Measurements from ENCODE around the gene WDR1. TPM values are rescaled to one million over a fixed set of nuclear protein-coding genes. Genes with fewer than 3 reads are reported as not detected.

WDR1 gene
- polyA plus RNA-seq, 3 donors = 206 to 251 (median 243) TPM

DNA sequence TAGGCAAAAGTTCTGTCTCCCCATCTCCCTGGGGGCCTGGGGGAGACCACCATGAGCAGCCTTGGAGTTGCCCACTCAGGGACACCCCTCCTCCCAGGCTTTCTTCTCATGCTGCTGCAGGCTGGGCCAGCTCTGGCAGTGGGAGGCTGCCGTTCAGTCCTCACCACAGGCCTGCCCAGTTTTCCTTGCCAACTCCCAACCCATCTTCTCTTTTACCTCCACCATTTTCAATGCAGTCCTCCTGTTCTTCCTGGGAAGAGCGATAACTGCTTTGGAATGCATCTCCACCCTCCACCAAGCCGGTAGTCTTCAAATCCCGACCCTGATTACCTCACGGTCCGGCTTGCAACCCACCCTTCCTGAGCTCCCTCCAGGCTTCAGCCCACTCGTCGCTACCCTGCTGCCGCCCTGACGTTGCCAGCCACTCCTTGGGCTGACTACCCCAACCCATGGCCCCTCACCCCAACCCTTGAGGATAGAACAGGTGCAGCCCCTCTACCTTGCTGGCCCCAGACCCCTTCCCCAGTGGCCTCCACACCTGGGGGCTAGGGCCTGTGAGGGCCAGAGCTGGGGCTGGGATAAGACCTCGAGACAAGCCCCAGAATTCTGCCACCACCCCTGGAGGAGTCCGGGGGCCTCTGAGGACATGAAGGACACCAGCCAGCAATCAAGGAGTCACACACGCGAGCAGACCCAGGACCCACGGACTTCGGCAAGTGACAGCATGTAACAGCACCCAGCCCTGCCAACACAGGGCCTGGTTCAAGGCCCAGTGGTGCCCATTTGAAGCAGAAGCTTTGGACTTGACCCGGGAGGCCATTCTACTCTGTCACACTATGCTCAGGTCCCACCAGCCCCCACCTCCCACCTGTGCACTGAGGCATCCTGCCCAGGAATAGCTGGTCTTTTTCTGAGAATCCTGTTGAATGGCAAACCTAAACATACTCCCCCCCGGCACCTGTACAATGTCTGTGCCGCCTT lies 9.2 kb downstream of the WDR1 start:
- Histone ChIP-seq H3K9me3 (replicated peaks in 1 of 2; ENCODE audit: control insufficient read depth in 1 of 2, insufficient read depth in 1 of 2, low read length in 2 of 2) (no peaks in the 10 kb centered on the region), H3K36me3 (replicated peaks in 1 of 2; ENCODE audit: control insufficient read depth in 1 of 2, insufficient read depth in 2 of 2, low read length in 2 of 2) (peaks cover 80 to 97% of the 10 kb centered on the region in 2 donors), H2AFZ (ENCODE audit: insufficient read depth, low read depth, low read length, poor library complexity, severe bottlenecking) (no peak overlapping the region), H4K20me1 (ENCODE audit: insufficient read depth, low read length) (peaks cover 100% of the 10 kb centered on the region), H3K79me2 (ENCODE audit: insufficient read depth, low read length) (peaks cover 100% of the 10 kb centered on the region), H3K4me1 (ENCODE audit: control insufficient read depth in 1 of 2, insufficient read depth in 2 of 2, low read length in 2 of 2) (peaks cover 22 to 42% of the 10 kb centered on the region in 2 donors), H3K4me3 (replicated peaks in 1 of 3; ENCODE audit: low read depth in 2 of 3, low read length in 3 of 3) (no peak overlapping the region), H3K4me2 (replicated peaks; ENCODE audit: extremely low read depth, low read length, poor library complexity, severe bottlenecking) (peak overlapping the region; percentile 25), H3K27me3 (ENCODE audit: control insufficient read depth in 2 of 2, insufficient read depth in 2 of 2, low read length in 2 of 2) (no peaks in the 10 kb centered on the region), H3K9ac (ENCODE audit: insufficient read depth, low read length, poor library complexity, severe bottlenecking) (no peak overlapping the region), H3K27ac (ENCODE audit: low read depth in 1 of 2, low read length in 2 of 2) (peak overlapping the region; percentile 42 to 69)
- intact Hi-C loops (cut with micrococcal nuclease) = no loop called here
- Mint-ChIP-seq H3K4me3 (no peak overlapping the region), H3K9me3 (no peaks in the 10 kb centered on the region), H3K27me3 (ENCODE audit: low read depth in 3 of 3) (peaks cover 0 to 4% (median 3%) of the 10 kb centered on the region in 3 donors), H3K4me1 (peaks cover 81% of the 10 kb centered on the region), H3K27ac (peak overlapping the region; percentile 70 to 91 (median 85)), H3K36me3 (peaks cover 83 to 92% of the 10 kb centered on the region in 2 donors)
- 92% methylated on average over 18 of the region's 19 CpGs for WGBS (ENCODE audit: insufficient coverage)
- no peak for DNase-seq
- TF ChIP-seq, protein P1, sequence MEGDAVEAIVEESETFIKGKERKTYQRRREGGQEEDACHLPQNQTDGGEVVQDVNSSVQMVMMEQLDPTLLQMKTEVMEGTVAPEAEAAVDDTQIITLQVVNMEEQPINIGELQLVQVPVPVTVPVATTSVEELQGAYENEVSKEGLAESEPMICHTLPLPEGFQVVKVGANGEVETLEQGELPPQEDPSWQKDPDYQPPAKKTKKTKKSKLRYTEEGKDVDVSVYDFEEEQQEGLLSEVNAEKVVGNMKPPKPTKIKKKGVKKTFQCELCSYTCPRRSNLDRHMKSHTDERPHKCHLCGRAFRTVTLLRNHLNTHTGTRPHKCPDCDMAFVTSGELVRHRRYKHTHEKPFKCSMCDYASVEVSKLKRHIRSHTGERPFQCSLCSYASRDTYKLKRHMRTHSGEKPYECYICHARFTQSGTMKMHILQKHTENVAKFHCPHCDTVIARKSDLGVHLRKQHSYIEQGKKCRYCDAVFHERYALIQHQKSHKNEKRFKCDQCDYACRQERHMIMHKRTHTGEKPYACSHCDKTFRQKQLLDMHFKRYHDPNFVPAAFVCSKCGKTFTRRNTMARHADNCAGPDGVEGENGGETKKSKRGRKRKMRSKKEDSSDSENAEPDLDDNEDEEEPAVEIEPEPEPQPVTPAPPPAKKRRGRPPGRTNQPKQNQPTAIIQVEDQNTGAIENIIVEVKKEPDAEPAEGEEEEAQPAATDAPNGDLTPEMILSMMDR (IDR thresholded peaks at IDR 0.05) = no peak

- Histone ChIP-seq H4K20me1 (ENCODE audit: insufficient read depth, low read length) (peaks cover 100% of the 10 kb centered on the region), H3K4me1 (ENCODE audit: control insufficient read depth in 1 of 2, insufficient read depth in 2 of 2, low read length in 2 of 2) (peaks cover 26 to 49% of the 10 kb centered on the region in 2 donors), H3K9me3 (replicated peaks in 1 of 2; ENCODE audit: control insufficient read depth in 1 of 2, insufficient read depth in 1 of 2, low read length in 2 of 2) (no peaks in the 10 kb centered on the region), H3K79me2 (ENCODE audit: insufficient read depth, low read length) (peaks cover 100% of the 10 kb centered on the region), H3K27ac (ENCODE audit: low read depth in 1 of 2, low read length in 2 of 2) (peak overlapping the region; percentile 42 to 69), H3K4me2 (replicated peaks; ENCODE audit: extremely low read depth, low read length, poor library complexity, severe bottlenecking) (peak overlapping the region; percentile 25), H3K27me3 (ENCODE audit: control insufficient read depth in 2 of 2, insufficient read depth in 2 of 2, low read length in 2 of 2) (no peaks in the 10 kb centered on the region), H2AFZ (ENCODE audit: insufficient read depth, low read depth, low read length, poor library complexity, severe bottlenecking) (no peak overlapping the region), H3K36me3 (replicated peaks in 1 of 2; ENCODE audit: control insufficient read depth in 1 of 2, insufficient read depth in 2 of 2, low read length in 2 of 2) (peaks cover 77 to 97% of the 10 kb centered on the region in 2 donors), H3K4me3 (replicated peaks in 1 of 3; ENCODE audit: low read depth in 2 of 3, low read length in 3 of 3) (no peak overlapping the region), H3K9ac (ENCODE audit: insufficient read depth, low read length, poor library complexity, severe bottlenecking) (no peak overlapping the region)
- intact Hi-C loops (cut with micrococcal nuclease) = no loop called here
- peak; percentile 67 to 94 (median 75) for DNase-seq
- Mint-ChIP-seq H3K9me3 (no peaks in the 10 kb centered on the region), H3K27ac (peak overlapping the region; percentile 73 to 92 (median 88)), H3K36me3 (peaks cover 84 to 92% of the 10 kb centered on the region in 2 donors), H3K4me3 (no peak overlapping the region), H3K4me1 (peaks cover 83% of the 10 kb centered on the region), H3K27me3 (ENCODE audit: low read depth in 3 of 3) (peaks cover 0 to 4% (median 3%) of the 10 kb centered on the region in 3 donors)
- WGBS (ENCODE audit: insufficient coverage) = 22% methylated on average over 2 of the region's 13 CpGs
- TF ChIP-seq, protein P1 (IDR thresholded peaks at IDR 0.05) = no peak
These were observed 10.1 kb downstream of the WDR1 start for GRCh38 chr4:10106421-10107039.

Data from CD14-positive monocyte (primary cell).